ENCODE results near the gene CENPVL2. TPM values are rescaled to one million over a fixed set of nuclear protein-coding genes. Genes with fewer than 3 reads are reported as not detected.
"Not testable (repeated sequence)": the region's sequence is repeated elsewhere in the genome, so short reads cannot be mapped to it uniquely, and the experiment has no call there.

Gene CENPVL2
- total RNA-seq, 1 experiment from 2014 or later = not detected

GRCh38 chrX:51679689-51680433, 2.8 kb downstream of the CENPVL2 start:
- H3K4me3 ChIP-seq (ENCODE audit: low read length); H3K27me3 ChIP-seq (ENCODE audit: low read length); H3K27ac ChIP-seq (ENCODE audit: low read length); H3K9me2 ChIP-seq (replicated peaks; ENCODE audit: insufficient read depth, low read length); DNase-seq; H3K9me3 ChIP-seq (ENCODE audit: low read length); H2AFZ ChIP-seq (ENCODE audit: low read length); H3K36me3 ChIP-seq (ENCODE audit: insufficient read depth, low read length); H3K4me2 ChIP-seq (ENCODE audit: low read depth, low read length, poor library complexity, severe bottlenecking); H3K9ac ChIP-seq (ENCODE audit: low read length); H4K20me1 ChIP-seq (ENCODE audit: insufficient read depth, low read depth, low read length); H3K79me2 ChIP-seq (ENCODE audit: low read length); H3K4me1 ChIP-seq (ENCODE audit: low read length): not testable (repeated sequence)

DNA sequence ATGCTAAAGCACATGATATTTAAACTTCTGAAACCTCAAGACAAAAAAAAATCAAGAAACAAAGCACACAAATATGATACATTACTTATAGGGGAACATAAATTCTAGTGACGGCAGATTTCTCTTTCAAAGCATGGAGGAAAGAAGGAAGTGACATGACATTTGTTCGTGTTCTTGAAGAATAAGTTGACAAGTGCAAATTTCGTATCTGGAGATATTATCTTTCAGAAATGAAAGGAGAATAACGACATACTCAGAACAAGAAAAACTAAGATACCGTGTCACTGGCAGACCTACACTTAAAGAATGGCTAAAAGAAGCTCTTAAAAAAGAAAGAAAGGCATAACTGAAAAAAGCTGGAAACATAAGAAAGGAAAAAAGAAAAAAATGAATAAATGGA, 16.6 kb downstream of the CENPVL2 start:
- H3K79me2 ChIP-seq (ENCODE audit: low read length) = no peaks in the 10 kb centered on the region
- H3K9me3 ChIP-seq (ENCODE audit: low read length) = no peaks in the 10 kb centered on the region
- H3K27me3 ChIP-seq (ENCODE audit: low read length) = no peaks in the 10 kb centered on the region
- H4K20me1 ChIP-seq (ENCODE audit: insufficient read depth, low read depth, low read length) = no peaks in the 10 kb centered on the region
- no peak overlapping the region for H2AFZ ChIP-seq (ENCODE audit: low read length)
- no peak overlapping the region for H3K9ac ChIP-seq (ENCODE audit: low read length)
- H3K9me2 ChIP-seq (replicated peaks; ENCODE audit: insufficient read depth, low read length) = no peaks in the 10 kb centered on the region
- no peak overlapping the region for H3K4me2 ChIP-seq (ENCODE audit: low read depth, low read length, poor library complexity, severe bottlenecking)
- no peak for DNase-seq
- no peak overlapping the region for H3K27ac ChIP-seq (ENCODE audit: low read length)
- H3K4me3 ChIP-seq (ENCODE audit: low read length) = no peak overlapping the region
- no peaks in the 10 kb centered on the region for H3K36me3 ChIP-seq (ENCODE audit: insufficient read depth, low read length)
- no peaks in the 10 kb centered on the region for H3K4me1 ChIP-seq (ENCODE audit: low read length)

- Histone ChIP-seq H3K27ac (ENCODE audit: low read length) (no peak overlapping the region), H3K4me2 (ENCODE audit: low read depth, low read length, poor library complexity, severe bottlenecking) (no peak overlapping the region), H3K9me2 (replicated peaks; ENCODE audit: insufficient read depth, low read length) (no peaks in the 10 kb centered on the region), H3K79me2 (ENCODE audit: low read length) (no peaks in the 10 kb centered on the region), H3K4me3 (ENCODE audit: low read length) (no peak overlapping the region), H3K9ac (ENCODE audit: low read length) (no peak overlapping the region), H4K20me1 (ENCODE audit: insufficient read depth, low read depth, low read length) (no peaks in the 10 kb centered on the region), H3K36me3 (ENCODE audit: insufficient read depth, low read length) (no peaks in the 10 kb centered on the region), H3K9me3 (ENCODE audit: low read length) (no peaks in the 10 kb centered on the region), H2AFZ (ENCODE audit: low read length) (no peak overlapping the region), H3K4me1 (ENCODE audit: low read length) (no peaks in the 10 kb centered on the region), H3K27me3 (ENCODE audit: low read length) (no peaks in the 10 kb centered on the region)
- DNase-seq = no peak
Observed at GRCh38 chrX:51643377-51643776, 39.3 kb downstream of the CENPVL2 start.

GRCh38 chrX:51641421-51642021, 41.1 kb downstream of the CENPVL2 start:
- Histone ChIP-seq H4K20me1 (ENCODE audit: insufficient read depth, low read depth, low read length) (no peaks in the 10 kb centered on the region), H3K4me1 (ENCODE audit: low read length) (no peaks in the 10 kb centered on the region), H3K9me2 (replicated peaks; ENCODE audit: insufficient read depth, low read length) (no peaks in the 10 kb centered on the region), H3K79me2 (ENCODE audit: low read length) (no peaks in the 10 kb centered on the region), H3K9ac (ENCODE audit: low read length) (no peak overlapping the region), H3K4me2 (ENCODE audit: low read depth, low read length, poor library complexity, severe bottlenecking) (no peak overlapping the region), H3K27ac (ENCODE audit: low read length) (no peak overlapping the region), H3K36me3 (ENCODE audit: insufficient read depth, low read length) (no peaks in the 10 kb centered on the region), H2AFZ (ENCODE audit: low read length) (no peak overlapping the region), H3K9me3 (ENCODE audit: low read length) (no peaks in the 10 kb centered on the region), H3K27me3 (ENCODE audit: low read length) (no peaks in the 10 kb centered on the region), H3K4me3 (ENCODE audit: low read length) (no peak overlapping the region)
- peak; percentile 79 for DNase-seq

DNA sequence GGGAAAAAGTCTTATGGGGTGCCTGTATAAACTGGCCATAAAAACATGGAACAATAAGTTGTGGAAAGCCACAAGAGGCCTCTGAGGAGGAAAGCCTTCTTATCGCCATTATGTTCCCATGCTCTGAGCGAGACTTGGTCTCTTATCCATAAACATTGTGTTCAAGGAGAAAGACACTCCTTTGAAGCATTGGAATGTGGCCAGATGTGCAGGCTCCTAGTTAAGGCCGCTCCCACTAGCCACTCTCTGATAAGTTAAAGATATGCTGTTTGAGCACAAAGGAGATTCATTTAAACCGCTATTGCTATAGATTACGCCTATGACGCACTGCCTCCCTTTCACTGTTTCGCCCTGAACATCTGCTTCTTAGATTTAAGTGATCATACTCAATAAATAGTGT, 46.1 kb downstream of the CENPVL2 start:
- not testable (repeated sequence) for H3K9ac ChIP-seq (ENCODE audit: low read length); H3K27me3 ChIP-seq (ENCODE audit: low read length); H3K27ac ChIP-seq (ENCODE audit: low read length); H3K4me3 ChIP-seq (ENCODE audit: low read length); H4K20me1 ChIP-seq (ENCODE audit: insufficient read depth, low read depth, low read length); H3K9me2 ChIP-seq (replicated peaks; ENCODE audit: insufficient read depth, low read length); H3K9me3 ChIP-seq (ENCODE audit: low read length); H3K4me1 ChIP-seq (ENCODE audit: low read length); H3K36me3 ChIP-seq (ENCODE audit: insufficient read depth, low read length); H2AFZ ChIP-seq (ENCODE audit: low read length); H3K4me2 ChIP-seq (ENCODE audit: low read depth, low read length, poor library complexity, severe bottlenecking); DNase-seq; H3K79me2 ChIP-seq (ENCODE audit: low read length)

Other genes starting within 250 kb of the CENPVL2 start
- not detected in 2 replicates for gene NUDT11, start 186.2 kb downstream of the CENPVL2 start, total RNA-seq (2014; rRNA removed; shearing (Covaris generic); ENCODE audit: low replicate concordance)
- not detected in 2 replicates for gene CENPVL3, start 63.9 kb downstream of the CENPVL2 start, total RNA-seq (2014; rRNA removed; shearing (Covaris generic); ENCODE audit: low replicate concordance)
- gene CENPVL1, start 27.7 kb upstream of the CENPVL2 start, total RNA-seq (2014; rRNA removed; shearing (Covaris generic); ENCODE audit: low replicate concordance) = not detected in 2 replicates
- gene GSPT2, start 60.6 kb upstream of the CENPVL2 start, total RNA-seq (2014; rRNA removed; shearing (Covaris generic); ENCODE audit: low replicate concordance) = 9.2 and 15.9 TPM in 2 replicates
- gene MAGED1, start 210.8 kb upstream of the CENPVL2 start, total RNA-seq (2014; rRNA removed; shearing (Covaris generic); ENCODE audit: low replicate concordance) = 92.5 and 93.5 TPM in 2 replicates

Measured in Karpas-422 (cell line).